ENCODE measurements around the gene WFS1. TPM values are rescaled to one million over a fixed set of nuclear protein-coding genes. Genes with fewer than 3 reads are reported as not detected.
A peak's percentile ranks its signal among the peaks of the same experiment; 100 is the strongest.

WFS1 gene
- total and polyA plus RNA-seq, 10 donors: 4.9 to 62.2 (median 34.8) TPM

DNA sequence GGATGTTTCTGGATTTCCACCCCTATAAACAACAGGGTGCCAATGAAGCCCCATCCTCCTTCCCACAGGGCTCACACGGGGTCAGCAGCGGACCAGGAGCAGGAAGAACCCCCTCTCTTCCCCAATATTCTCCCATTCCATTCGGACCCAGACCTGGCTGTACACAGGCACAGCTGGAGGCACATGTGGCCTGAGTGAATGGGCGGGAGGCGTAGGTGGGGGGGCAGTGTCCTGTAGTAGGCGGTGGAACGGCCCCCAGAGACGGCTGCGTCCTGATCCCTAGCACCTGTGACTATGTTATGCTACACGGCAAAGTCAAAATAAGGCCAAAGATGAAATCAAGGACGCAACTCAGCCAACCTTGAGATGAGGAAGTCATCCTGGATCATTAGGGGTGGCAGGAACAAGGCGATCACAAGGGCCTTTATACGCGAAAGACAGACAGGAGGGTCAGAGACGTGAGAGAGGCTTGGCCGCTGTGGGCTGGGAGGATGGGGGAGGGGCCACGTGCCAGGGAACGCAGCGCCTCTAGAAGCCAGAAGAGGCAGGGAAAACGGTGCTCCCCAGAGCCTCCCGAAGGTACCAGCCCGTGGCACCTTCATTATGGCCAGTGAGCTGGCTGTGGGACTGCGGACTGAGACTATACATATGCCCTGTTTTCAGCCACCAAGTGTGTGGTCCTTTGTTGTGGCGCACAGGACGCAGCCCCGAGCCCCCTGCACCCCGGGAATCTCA, 75.6 kb downstream of the WFS1 start:
- WGBS, 5 donors: 64 to 77% (median 73%) methylated on average over 27 of the region's 27 CpGs
- TF ChIP-seq POLR2A (IDR thresholded peaks at IDR 0.05): no peak
- TF ChIP-seq, protein P1, sequence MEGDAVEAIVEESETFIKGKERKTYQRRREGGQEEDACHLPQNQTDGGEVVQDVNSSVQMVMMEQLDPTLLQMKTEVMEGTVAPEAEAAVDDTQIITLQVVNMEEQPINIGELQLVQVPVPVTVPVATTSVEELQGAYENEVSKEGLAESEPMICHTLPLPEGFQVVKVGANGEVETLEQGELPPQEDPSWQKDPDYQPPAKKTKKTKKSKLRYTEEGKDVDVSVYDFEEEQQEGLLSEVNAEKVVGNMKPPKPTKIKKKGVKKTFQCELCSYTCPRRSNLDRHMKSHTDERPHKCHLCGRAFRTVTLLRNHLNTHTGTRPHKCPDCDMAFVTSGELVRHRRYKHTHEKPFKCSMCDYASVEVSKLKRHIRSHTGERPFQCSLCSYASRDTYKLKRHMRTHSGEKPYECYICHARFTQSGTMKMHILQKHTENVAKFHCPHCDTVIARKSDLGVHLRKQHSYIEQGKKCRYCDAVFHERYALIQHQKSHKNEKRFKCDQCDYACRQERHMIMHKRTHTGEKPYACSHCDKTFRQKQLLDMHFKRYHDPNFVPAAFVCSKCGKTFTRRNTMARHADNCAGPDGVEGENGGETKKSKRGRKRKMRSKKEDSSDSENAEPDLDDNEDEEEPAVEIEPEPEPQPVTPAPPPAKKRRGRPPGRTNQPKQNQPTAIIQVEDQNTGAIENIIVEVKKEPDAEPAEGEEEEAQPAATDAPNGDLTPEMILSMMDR (IDR thresholded peaks at IDR 0.05 in 8 of 11, conservative IDR thresholded peaks at IDR 0.05 in 3 of 11): no peak
- no peak for TF ChIP-seq POLR2AphosphoS5 (IDR thresholded peaks at IDR 0.05)
- DNase-seq: peak; percentile 64

DNA sequence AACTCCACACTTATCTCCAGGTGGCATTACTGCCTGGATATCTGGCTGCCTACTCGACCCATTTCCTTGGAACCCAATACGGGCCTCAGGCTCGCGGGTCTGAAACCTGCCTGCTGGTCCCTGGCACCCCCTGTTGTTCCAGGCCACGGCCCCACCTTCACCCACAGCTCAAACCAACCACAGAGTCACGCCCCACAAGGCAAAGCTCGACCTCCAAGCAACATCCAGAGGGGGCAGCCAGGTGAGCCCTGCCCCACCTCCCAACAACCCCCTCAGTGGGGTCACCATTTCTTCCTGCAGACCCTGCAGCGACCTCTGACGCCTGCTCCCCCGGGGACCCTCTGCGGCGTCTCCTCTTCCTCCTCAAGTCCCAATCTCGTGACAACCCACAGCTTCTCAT, 76.2 kb downstream of the WFS1 start:
- H3K27ac ChIP-seq: no peak overlapping the region
- no peak overlapping the region for H3K4me3 ChIP-seq
- no peak for TF ChIP-seq POLR2A (IDR thresholded peaks at IDR 0.05)
- TF ChIP-seq, protein P1 (IDR thresholded peaks at IDR 0.05 in 8 of 11, conservative IDR thresholded peaks at IDR 0.05 in 3 of 11): no peak
- H3K9me3 ChIP-seq: peaks cover 0 to 9% (median 0%) of the 10 kb centered on the region in 8 donors
- DNase-seq: no peak
- H3K4me1 ChIP-seq: peaks cover 0 to 11% (median 0%) of the 10 kb centered on the region in 6 donors
- H3K27me3 ChIP-seq (replicated peaks in 1 of 7): peaks cover 0 to 66% (median 4%) of the 10 kb centered on the region in 7 donors
- 73 to 84% (median 77%) methylated on average over 13 of the region's 13 CpGs for WGBS, 5 donors
- no peaks in the 10 kb centered on the region for H3K36me3 ChIP-seq
- intact Hi-C loops (cut with DNase I; ENCODE audit: low total_unique reads): no loop called here

More for the DNA sequence above, 75.6 kb downstream of the WFS1 start:
- intact Hi-C loops (cut with DNase I; ENCODE audit: low total_unique reads): no loop called here
- H3K4me1 ChIP-seq: peaks cover 0 to 11% (median 0%) of the 10 kb centered on the region in 6 donors
- H3K27me3 ChIP-seq (replicated peaks in 1 of 7): peaks cover 0 to 66% (median 4%) of the 10 kb centered on the region in 7 donors
- no peak overlapping the region for H3K4me3 ChIP-seq
- H3K27ac ChIP-seq: no peak overlapping the region
- peaks cover 0 to 9% (median 0%) of the 10 kb centered on the region in 8 donors for H3K9me3 ChIP-seq
- no peaks in the 10 kb centered on the region for H3K36me3 ChIP-seq

DNA sequence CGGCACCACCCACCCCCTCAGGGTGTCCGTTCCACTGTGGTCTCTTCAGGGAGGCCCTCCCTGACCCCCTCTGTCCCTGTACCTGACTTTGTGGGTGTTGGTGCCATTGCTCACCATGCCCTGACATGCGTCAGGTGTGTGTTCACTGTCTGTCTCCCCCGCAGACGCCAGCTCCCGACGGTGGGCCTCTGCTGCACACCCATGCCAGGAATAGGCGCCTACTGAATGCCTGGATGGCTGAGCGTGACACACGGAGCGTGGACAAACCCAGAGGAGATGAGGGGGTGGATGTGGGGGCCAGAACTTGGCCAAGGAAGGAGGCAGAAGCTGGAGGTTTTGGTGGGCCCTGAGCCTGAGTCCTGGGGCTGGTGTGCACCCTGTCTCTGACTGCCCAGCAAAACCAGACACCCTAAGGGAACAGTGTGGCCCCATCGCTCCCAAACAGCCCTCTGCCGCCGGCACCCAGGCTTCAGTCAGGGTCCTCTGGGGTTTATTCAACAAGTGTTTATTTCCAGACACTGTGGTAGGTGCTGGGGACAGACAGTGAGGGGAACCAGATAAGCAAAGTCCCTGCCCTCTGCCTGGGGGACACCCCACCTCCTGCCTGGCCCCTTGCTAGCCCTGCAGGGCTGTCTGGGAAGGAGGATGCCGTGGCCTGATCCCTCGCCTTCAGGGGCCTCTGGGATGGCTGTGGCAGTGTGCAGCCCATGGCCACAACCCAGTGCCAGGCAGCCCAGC, 76.9 kb downstream of the WFS1 start:
- intact Hi-C loops (cut with DNase I; ENCODE audit: low total_unique reads): no loop called here
- Histone ChIP-seq H3K4me3 (no peak overlapping the region), H3K36me3 (no peaks in the 10 kb centered on the region), H3K4me1 (peaks cover 0 to 11% (median 0%) of the 10 kb centered on the region in 6 donors), H3K27ac (no peak overlapping the region), H3K27me3 (replicated peaks in 1 of 7) (peaks cover 0 to 64% (median 4%) of the 10 kb centered on the region in 7 donors), H3K9me3 (peaks cover 0 to 9% (median 0%) of the 10 kb centered on the region in 8 donors)
- WGBS, 5 donors: 78 to 88% (median 84%) methylated on average over 14 to 16 of the region's 16 CpGs
- TF ChIP-seq, protein P1 (IDR thresholded peaks at IDR 0.05 in 8 of 11, conservative IDR thresholded peaks at IDR 0.05 in 3 of 11): no peak
- TF ChIP-seq POLR2A (IDR thresholded peaks at IDR 0.05) (no peak), POLR2AphosphoS5 (IDR thresholded peaks at IDR 0.05) (no peak)
- no peak for DNase-seq
